SJSA1 (cell line): ENCODE data around the gene HPS4. TPM values are rescaled to one million over a fixed set of nuclear protein-coding genes. Genes with fewer than 3 reads are reported as not detected.

Experiments
- DNase-seq, 2 experiments: peaks; one replicate each; pipeline ENCODE4 v3.0.0-alpha.2; 2015 to 2020; ENCODE audit warnings: low spot score in 2 of 2, low read depth in 1 of 2
- H3K27ac ChIP-seq: fragments of 250-450 bp; sonication (Bioruptor Pico); 2 replicates; pipeline ENCODE4 v1.5.1; 2020; ENCODE audit warnings: mild to moderate bottlenecking, moderate library complexity
- H3K27me3 ChIP-seq: fragments of 250-450 bp; sonication (Bioruptor Pico); replicated peaks from 2 replicates; pipeline ENCODE4 v1.5.1; 2020; ENCODE audit warnings: mild to moderate bottlenecking, moderate library complexity
- H3K36me3 ChIP-seq: fragments of 250-450 bp; sonication (Bioruptor Pico); 2 replicates; pipeline ENCODE4 v1.5.1; 2020; ENCODE audit warnings: mild to moderate bottlenecking
- H3K4me1 ChIP-seq: fragments of 250-450 bp; sonication (Bioruptor Pico); replicated peaks from 2 replicates; pipeline ENCODE4 v1.6.1; 2021; ENCODE audit warnings: mild to moderate bottlenecking
- H3K4me3 ChIP-seq: fragments of 250-450 bp; sonication (Bioruptor Pico); 2 replicates; pipeline ENCODE4 v1.5.1; 2020; ENCODE audit warnings: mild to moderate bottlenecking
- H3K9me3 ChIP-seq: fragments of 250-450 bp; sonication (Bioruptor Pico); replicated peaks from 2 replicates; pipeline ENCODE4 v1.5.1; 2020; ENCODE audit warnings: mild to moderate bottlenecking
- total RNA-seq: library from RNA; depleted of rRNA; stranded (reverse); fragments of >200 nt; shearing (Covaris generic); gene quantifications from 2 replicates; pipeline ENCODE4 v1.2.3, GENCODE V29; 2014

Gene HPS4
- total RNA-seq, 1 experiment from 2014 or later, result 29.5 TPM

DNA sequence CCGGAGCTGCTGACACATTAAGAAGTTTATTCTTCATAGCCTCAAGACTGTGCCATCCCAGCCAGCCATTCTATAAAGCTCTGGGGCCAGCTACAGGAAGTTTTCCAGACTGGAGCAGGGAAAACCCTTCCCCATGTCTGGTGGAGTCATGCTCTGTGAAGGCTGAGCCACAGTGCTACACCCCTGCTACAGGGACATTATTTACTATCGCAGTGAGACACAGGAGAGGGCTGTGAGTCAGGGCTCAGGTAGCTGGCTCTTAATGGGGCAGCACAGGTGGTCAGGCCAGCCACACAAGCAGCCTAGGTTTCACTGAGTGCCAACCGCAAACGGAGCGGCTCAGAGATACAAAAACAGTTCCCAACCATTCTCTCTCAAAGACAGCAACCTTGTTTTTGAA, 12.1 kb downstream of the HPS4 start:
- peaks cover 43% of the 10 kb centered on the region for H3K4me1 ChIP-seq
- no peaks in the 10 kb centered on the region for H3K9me3 ChIP-seq
- peak; percentile 76 to 85 for DNase-seq
- peaks cover 76% of the 10 kb centered on the region for H3K36me3 ChIP-seq
- H3K4me3 ChIP-seq, result no peak overlapping the region
- peak overlapping the region; percentile 43 for H3K27ac ChIP-seq
- no peaks in the 10 kb centered on the region for H3K27me3 ChIP-seq

DNA sequence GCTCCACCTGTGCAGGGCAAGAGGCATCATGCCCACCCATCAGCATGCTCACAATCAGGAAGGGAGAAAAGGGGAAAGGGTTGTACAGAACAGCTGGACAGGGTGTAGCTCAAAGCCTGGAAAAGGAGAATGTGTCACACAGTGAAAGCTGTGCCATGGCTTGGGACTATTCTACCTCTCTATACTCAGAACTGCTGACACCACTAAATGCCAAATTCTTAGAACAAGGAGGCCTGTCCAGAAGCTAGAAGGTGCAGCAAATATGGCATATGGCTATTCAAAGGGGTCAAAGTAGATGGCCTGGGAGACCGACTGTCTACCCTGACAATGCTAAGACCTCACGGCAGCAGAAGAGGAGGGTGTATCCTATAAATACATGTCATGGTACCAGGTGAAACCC, 12.8 kb downstream of the HPS4 start:
- Histone ChIP-seq H3K27ac (peak overlapping the region; percentile 43), H3K9me3 (no peaks in the 10 kb centered on the region), H3K27me3 (no peaks in the 10 kb centered on the region), H3K36me3 (peaks cover 80% of the 10 kb centered on the region), H3K4me3 (no peak overlapping the region), H3K4me1 (peaks cover 37% of the 10 kb centered on the region)
- DNase-seq, result no peak

DNA sequence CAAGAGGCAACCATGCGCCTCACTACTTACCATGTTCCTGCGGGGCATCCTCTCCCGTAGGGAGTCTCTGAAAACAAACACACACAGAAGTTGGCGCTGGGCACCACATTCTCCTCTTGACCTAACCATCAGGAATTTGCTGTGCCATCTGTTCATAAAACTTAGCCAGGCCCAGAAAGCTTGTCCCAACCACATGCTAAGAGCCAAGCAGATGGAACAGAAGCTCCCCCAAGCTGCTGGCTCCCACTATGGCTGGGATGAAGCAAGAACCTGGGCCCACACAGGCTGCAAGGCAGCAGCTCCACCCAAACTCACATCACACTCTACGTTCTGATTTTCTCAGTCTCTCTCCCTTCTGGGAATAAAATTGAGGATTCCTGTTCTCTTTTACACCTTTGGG, 17.4 kb downstream of the HPS4 start:
- no peaks in the 10 kb centered on the region for H3K9me3 ChIP-seq
- peaks cover 6% of the 10 kb centered on the region for H3K4me1 ChIP-seq
- DNase-seq, result no peak
- no peak overlapping the region for H3K27ac ChIP-seq
- no peaks in the 10 kb centered on the region for H3K27me3 ChIP-seq
- H3K36me3 ChIP-seq, result peaks cover 91% of the 10 kb centered on the region
- no peak overlapping the region for H3K4me3 ChIP-seq

DNA sequence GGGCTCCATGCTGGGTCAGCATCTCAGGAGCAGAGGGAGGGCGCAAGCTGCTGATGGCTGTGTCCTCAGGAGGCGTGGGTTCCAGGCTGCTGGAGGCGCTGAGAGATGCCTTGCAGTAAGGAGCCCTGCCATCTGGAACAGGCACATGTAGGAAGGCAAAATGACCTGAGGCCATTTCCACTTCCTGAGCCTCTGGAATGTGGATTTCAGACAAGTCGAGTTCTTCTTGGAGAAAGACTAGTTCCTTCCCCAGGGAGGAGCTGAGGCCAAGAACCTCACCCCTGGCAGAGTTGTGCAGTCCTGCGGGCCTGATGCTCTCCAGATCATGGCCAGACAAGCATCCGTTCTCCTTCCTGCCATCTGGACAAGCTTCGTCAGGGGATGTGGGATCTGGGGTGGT, 19.3 kb downstream of the HPS4 start:
- no peaks in the 10 kb centered on the region for H3K4me1 ChIP-seq
- H3K27me3 ChIP-seq, result no peaks in the 10 kb centered on the region; the same call in 1 of the 2 replicates
- H3K4me3 ChIP-seq, result no peak overlapping the region
- no peaks in the 10 kb centered on the region for H3K9me3 ChIP-seq
- H3K27ac ChIP-seq, result no peak overlapping the region
- no peak for DNase-seq
- peaks cover 90% of the 10 kb centered on the region for H3K36me3 ChIP-seq

DNA sequence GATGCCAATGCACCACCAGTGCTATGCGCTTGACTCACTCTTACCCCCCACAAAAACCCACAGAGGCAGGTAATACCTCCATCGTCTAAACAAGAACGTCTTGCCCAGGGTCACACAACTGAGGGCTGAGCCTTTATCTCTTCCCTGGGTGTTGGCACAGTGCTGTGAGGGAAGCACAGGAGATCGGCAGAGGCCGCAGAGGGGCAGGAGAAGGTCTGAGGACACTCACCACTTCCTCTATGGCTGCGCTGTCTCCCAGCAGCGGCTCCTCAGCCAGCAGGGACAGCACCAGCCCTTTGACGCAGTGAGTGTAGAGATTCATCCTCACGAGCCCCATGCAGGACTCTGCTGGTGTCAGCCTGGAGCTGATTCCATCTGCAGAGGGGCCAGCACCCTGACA, 19.9 kb downstream of the HPS4 start:
- Histone ChIP-seq H3K36me3 (peaks cover 84% of the 10 kb centered on the region), H3K27me3 (no peaks in the 10 kb centered on the region; the same call in 1 of the 2 replicates)
- no peak for DNase-seq

DNA sequence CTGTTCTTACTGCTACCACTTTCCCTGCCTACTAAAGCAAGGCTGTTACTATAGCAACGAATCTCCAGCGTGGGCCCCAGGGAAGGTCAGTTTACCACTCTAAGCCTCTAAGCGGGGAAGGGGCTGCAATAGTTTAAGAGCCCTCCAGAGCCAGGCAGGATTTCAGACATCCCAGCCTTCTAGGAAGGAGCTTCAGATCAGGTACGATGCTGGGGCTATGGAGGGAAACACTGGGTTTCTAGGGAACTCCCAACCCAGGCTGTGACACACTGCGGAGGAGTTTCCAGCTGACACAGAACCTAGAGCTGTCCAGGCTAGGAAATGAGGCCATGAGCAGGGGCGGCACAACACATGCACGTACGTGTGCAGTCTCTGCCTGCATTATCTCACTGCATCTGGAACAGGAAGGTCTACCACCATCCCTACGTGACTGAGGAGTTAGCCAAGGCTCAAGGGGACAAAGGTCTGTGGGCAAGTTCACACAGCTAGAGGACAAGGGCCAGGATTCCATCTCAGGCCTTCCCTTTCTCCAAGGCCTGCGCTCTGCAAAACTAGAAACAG, 20.4 kb downstream of the HPS4 start:
- H3K27me3 ChIP-seq, result no peaks in the 10 kb centered on the region; the same call in 1 of the 2 replicates
- H3K4me3 ChIP-seq, result no peak overlapping the region
- no peaks in the 10 kb centered on the region for H3K4me1 ChIP-seq
- H3K27ac ChIP-seq, result no peak overlapping the region
- DNase-seq, result no peak
- peaks cover 80% of the 10 kb centered on the region for H3K36me3 ChIP-seq
- H3K9me3 ChIP-seq, result no peaks in the 10 kb centered on the region

More for the DNA sequence above, 19.9 kb downstream of the HPS4 start:
- Histone ChIP-seq H3K4me1 (no peaks in the 10 kb centered on the region), H3K27ac (no peak overlapping the region), H3K9me3 (no peaks in the 10 kb centered on the region), H3K4me3 (no peak overlapping the region)

DNA sequence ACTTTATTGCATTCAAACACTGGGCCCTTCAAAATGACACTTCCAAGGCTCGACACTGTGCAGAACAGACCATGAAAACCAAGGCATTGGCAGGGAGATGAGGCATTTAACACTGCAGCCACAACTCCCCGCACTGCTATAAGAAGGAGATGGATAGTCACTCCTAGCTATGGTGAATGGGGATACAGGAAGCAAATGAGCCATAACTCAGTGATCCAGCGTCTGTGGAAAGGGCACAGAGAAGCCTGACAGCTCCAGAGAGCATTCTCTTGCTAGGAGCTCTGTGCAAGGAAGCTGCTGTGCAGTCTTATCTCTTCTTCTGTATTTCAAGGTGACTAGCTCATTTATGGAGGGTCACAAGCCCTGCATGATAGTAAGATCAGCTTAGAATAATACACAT, 20.9 kb downstream of the HPS4 start:
- H3K36me3 ChIP-seq, result peaks cover 82% of the 10 kb centered on the region
- H3K9me3 ChIP-seq, result no peaks in the 10 kb centered on the region
- DNase-seq, result no peak
- no peak overlapping the region for H3K27ac ChIP-seq
- H3K4me3 ChIP-seq, result no peak overlapping the region
- H3K4me1 ChIP-seq, result no peaks in the 10 kb centered on the region
- no peaks in the 10 kb centered on the region; the same call in 1 of the 2 replicates for H3K27me3 ChIP-seq

DNA sequence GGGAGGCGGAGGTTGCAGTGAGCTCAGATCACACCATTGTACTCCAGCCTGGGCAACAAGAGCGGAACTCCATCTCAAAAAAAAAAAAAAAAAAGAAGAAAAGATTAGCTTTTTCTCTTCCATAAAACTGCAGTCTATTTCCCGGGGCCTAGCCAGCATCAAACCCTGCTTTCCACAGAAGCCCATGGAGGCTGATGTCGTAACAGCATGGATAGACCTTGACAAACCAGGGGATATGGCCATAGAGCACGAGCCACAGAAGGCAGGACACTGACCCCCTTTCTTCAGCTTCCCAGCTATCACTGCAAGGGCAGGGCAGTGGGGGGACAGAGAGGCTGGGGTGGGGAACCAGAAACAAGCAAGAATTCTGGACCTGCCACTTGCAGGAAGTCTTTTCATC, 21.5 kb downstream of the HPS4 start:
- H3K27ac ChIP-seq, result no peak overlapping the region
- no peaks in the 10 kb centered on the region; the same call in 1 of the 2 replicates for H3K27me3 ChIP-seq
- H3K4me1 ChIP-seq, result no peaks in the 10 kb centered on the region
- H3K36me3 ChIP-seq, result peaks cover 80% of the 10 kb centered on the region
- DNase-seq, result no peak
- H3K9me3 ChIP-seq, result no peaks in the 10 kb centered on the region
- no peak overlapping the region for H3K4me3 ChIP-seq

DNA sequence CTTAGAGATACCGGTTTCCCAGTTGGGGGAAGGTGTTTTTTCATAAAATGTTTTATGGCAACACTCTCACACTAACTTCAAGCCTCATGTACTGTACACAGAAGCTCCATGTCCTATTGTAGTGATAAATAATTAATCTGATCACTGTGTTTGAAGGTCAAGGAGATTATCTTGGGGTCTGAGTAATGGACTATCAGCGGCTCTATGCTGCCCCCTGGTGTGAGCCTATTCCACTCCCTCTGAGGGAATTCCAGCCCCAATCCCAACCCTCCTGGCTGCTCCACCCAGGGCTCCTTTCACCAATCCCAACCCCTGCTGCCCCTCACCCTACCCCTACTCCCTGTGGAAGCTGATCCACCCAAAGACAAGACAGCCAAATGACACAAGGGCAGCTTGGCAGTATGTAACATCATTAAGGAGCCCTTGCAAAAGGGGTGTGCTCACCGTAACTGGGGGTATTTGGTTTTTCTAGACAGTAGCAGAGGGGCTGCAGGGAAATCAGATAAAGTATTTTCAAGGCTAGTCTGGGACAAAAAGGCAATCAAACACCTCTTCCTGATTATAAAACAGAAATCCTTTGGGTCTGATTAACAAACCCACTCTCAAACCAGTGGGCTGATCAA, 22.3 kb downstream of the HPS4 start:
- H3K4me3 ChIP-seq, result no peak overlapping the region
- H3K9me3 ChIP-seq, result no peaks in the 10 kb centered on the region
- H3K27me3 ChIP-seq, result no peaks in the 10 kb centered on the region; the same call in 1 of the 2 replicates
- peak; percentile 22 to 71 for DNase-seq
- H3K36me3 ChIP-seq, result peaks cover 76% of the 10 kb centered on the region
- H3K4me1 ChIP-seq, result no peaks in the 10 kb centered on the region
- H3K27ac ChIP-seq, result no peak overlapping the region

DNA sequence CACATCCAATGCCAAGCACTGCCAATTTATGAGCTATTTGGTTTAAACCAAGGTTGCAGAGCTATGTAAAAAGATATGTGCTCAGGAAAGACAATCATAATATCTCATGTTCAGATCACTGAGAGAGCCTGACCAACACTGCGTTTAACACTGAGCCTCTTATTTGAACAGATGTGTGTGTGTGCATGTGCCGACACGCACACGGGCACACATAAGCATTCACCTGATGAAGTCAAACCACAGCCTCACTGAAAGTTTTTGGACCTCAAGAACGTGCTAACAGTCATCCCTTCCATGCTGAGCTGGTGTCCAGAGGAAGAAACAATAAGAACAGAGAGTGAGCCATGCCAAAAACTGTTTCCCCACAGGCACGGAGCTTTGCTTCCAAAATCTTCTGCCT, 23.4 kb downstream of the HPS4 start:
- H3K36me3 ChIP-seq, result peaks cover 70% of the 10 kb centered on the region
- H3K9me3 ChIP-seq, result no peaks in the 10 kb centered on the region
- no peak for DNase-seq
- H3K4me1 ChIP-seq, result no peaks in the 10 kb centered on the region
- no peak overlapping the region for H3K27ac ChIP-seq
- no peak overlapping the region for H3K4me3 ChIP-seq
- no peaks in the 10 kb centered on the region; the same call in 1 of the 2 replicates for H3K27me3 ChIP-seq

DNA sequence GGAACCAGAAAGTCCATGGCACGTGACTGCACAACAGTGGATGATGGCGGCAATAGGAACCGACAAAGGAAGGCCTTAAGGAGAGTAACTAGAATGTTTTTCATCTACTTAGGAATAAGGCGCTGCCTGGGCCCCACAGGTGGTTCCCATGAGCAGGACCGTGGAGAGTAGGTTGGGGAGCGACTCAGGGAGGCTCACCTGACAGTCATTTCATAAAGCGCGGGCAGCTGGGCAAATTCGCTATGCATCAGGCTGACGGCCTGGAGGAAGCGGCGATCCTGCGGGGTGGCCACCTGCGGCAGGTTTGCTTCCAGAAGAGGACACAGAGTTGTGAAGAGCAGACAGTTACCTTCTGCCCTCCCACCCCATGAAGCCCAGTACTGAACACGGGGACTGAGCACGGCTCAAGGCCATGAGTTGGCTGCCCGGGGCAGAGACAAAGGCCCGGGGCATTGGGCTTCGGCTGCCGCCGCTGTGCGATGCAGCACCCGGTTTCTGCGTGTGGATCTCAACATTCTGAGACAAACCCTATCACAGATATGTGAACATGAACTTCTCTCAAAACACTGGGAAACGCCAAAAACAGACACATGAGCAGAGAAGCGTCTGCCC, 25.8 kb downstream of the HPS4 start:
- Histone ChIP-seq H3K27me3 (no peaks in the 10 kb centered on the region; the same call in 1 of the 2 replicates), H3K4me1 (no peaks in the 10 kb centered on the region), H3K4me3 (no peak overlapping the region), H3K9me3 (no peaks in the 10 kb centered on the region), H3K36me3 (peaks cover 62% of the 10 kb centered on the region), H3K27ac (no peak overlapping the region)
- no peak for DNase-seq

DNA sequence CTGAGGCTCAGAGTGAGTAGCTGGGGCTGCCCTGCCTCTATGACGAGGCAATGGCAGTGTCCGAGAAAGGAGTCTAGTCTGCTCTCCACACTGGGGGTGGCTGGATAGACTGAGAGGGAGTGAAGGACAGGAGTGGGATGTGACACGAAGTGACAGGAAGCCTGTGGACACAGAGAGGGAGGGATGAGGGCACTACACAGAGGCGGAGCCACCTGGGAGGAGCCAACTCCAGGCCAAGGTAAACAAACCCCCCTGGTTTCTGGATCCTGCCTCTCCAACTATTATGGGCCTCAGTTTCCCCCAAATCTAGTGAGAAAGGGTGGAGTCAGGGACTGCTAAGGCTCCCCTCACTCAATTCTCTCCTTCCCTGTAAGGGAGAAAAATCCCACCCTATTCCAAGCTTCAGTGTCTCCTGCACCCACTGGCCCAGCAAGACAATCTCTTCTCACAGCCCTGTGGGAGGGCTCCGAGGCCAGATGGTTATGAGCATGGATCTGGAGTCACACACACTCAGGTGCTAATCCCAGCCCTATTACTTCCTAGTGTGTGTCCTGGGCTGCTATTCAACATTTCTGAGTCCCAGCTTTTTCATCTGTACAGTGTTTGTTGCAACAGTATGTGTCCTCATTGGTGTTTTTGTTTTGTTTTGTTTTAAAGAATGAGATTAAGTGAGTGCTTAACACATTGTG, 29.6 kb downstream of the HPS4 start:
- DNase-seq, result no peak
- Histone ChIP-seq H3K4me1 (no peaks in the 10 kb centered on the region), H3K36me3 (peaks cover 47% of the 10 kb centered on the region), H3K9me3 (no peaks in the 10 kb centered on the region), H3K4me3 (no peak overlapping the region), H3K27ac (no peak overlapping the region), H3K27me3 (no peaks in the 10 kb centered on the region)

DNA sequence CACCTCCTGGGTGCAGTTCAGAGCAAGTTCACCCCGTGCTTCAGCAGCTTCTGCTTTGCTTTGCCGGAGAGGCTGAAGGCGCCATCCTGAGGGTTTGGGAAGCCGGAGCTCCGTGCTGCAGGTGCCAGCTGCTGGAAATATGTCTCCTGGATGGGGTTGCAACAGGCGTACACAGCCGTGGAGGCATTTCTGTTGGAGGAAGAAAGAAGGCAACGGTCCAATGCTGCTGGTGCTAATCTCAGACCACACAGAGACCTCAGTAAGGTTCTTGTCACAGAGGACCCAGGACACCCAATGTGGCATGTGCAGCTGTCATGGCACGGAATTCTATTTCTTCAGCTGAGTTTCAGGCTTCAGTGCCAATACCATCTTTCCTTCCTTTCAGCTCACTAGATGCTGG, 30.4 kb downstream of the HPS4 start:
- DNase-seq, result no peak
- Histone ChIP-seq H3K4me1 (no peaks in the 10 kb centered on the region), H3K27me3 (no peaks in the 10 kb centered on the region), H3K27ac (no peak overlapping the region), H3K36me3 (peaks cover 46% of the 10 kb centered on the region), H3K9me3 (no peaks in the 10 kb centered on the region), H3K4me3 (no peak overlapping the region)
